OCI-LY7 (cell line): ENCODE results near the gene CLCN4. TPM values are rescaled to one million over a fixed set of nuclear protein-coding genes. Genes with fewer than 3 reads are reported as not detected.

Experiments used
- BruUV-seq: library from RNA; stranded (reverse); fragments of 400-500 nt; replicated peaks from 2 replicates; lab custom pipeline; 2021; lab: Mats Ljungman, UMichigan
- CTCF ChIA-PET: fragments of 300-600 bp; sonication (Branson Sonifier 250); formaldehyde crosslinking; loops from one replicate; lab custom pipeline; 2022; ENCODE audit warnings: antibody characterized with exemption; ENCODE audit not compliant: unreplicated experiment; lab: Charles Lee
- POLR2A ChIA-PET: fragments of 300-600 bp; sonication (Branson Sonifier 250); formaldehyde crosslinking; loops from one replicate; lab custom pipeline; 2022; ENCODE audit warnings: antibody characterized with exemption; lab: Charles Lee
- DNase-seq: peaks from one replicate; pipeline ENCODE4 v3.0.0-alpha.2; 2015; ENCODE audit warnings: low spot score
- H2AFZ ChIP-seq: fragments of 200-600 bp; sonication (generic), shearing (Covaris generic); 2 replicates; pipeline ENCODE4 v1.6.1; 2014; ENCODE audit warnings: mild to moderate bottlenecking, antibody characterized with exemption, low read length, moderate library complexity
- H3K27ac ChIP-seq: fragments of 200-600 bp; sonication (generic); 2 replicates; pipeline ENCODE4 v1.5.1; 2014; ENCODE audit warnings: mixed run types, low read depth, mild to moderate bottlenecking, moderate library complexity, low read length, inconsistent platforms; ENCODE audit not compliant: poor library complexity, severe bottlenecking
- H3K36me3 ChIP-seq: fragments of 200-600 bp; sonication (generic); 2 replicates; pipeline ENCODE4 v1.6.1; 2014; ENCODE audit warnings: mild to moderate bottlenecking, antibody characterized with exemption, low read length, moderate library complexity, mixed read lengths; ENCODE audit not compliant: insufficient read depth
- H3K4me1 ChIP-seq: fragments of 200-600 bp; sonication (generic); 2 replicates; pipeline ENCODE4 v1.5.1; 2014; ENCODE audit warnings: mild to moderate bottlenecking, low read length; ENCODE audit not compliant: insufficient read depth, poor library complexity, severe bottlenecking
- H3K4me2 ChIP-seq: fragments of 200-600 bp; sonication (generic); 2 replicates; pipeline ENCODE4 v1.6.1; 2014; ENCODE audit warnings: mild to moderate bottlenecking, low read length
- H3K4me3 ChIP-seq: fragments of 200-600 bp; sonication (generic); 2 replicates; pipeline ENCODE4 v1.5.1; 2014; ENCODE audit warnings: mild to moderate bottlenecking, low read depth, low read length; ENCODE audit not compliant: poor library complexity, severe bottlenecking
- H3K79me2 ChIP-seq: fragments of 200-600 bp; sonication (generic); 2 replicates; pipeline ENCODE4 v1.6.1; 2016; ENCODE audit warnings: low read depth, mild to moderate bottlenecking, low read length, moderate library complexity, mixed read lengths; ENCODE audit not compliant: insufficient read depth
- H3K9me2 ChIP-seq: fragments of 200-600 bp; sonication (generic); 2 replicates; pipeline ENCODE4 v1.6.1; 2016; ENCODE audit warnings: mild to moderate bottlenecking, low read length, mixed read lengths; ENCODE audit not compliant: insufficient read depth
- H3K9me3 ChIP-seq: fragments of 200-600 bp; sonication (generic); 2 replicates; pipeline ENCODE4 v1.6.1; 2014; ENCODE audit warnings: mild to moderate bottlenecking, mixed run types, low read length, mixed read lengths
- H4K20me1 ChIP-seq: fragments of 200-600 bp; sonication (generic); 2 replicates; pipeline ENCODE4 v1.6.1; 2014; ENCODE audit warnings: mild to moderate bottlenecking, antibody characterized with exemption, low read length, moderate library complexity, mixed read lengths; ENCODE audit not compliant: insufficient read depth
- CTCF ChIP-seq: fragments of 200-600 bp; sonication (generic); conservative IDR thresholded peaks from 2 replicates; pipeline ENCODE4 v1.5.1; 2014; ENCODE audit warnings: mild to moderate bottlenecking, antibody characterized with exemption, low read length, moderate library complexity, mixed read lengths
- EZH2phosphoT487 ChIP-seq: fragments of 200-600 bp; sonication (generic); IDR thresholded peaks from 2 replicates; pipeline ENCODE4 v1.6.1; 2018; ENCODE audit warnings: low read depth, borderline replicate concordance, mild to moderate bottlenecking, mixed run types, antibody characterized with exemption, low read length, moderate library complexity, mixed read lengths
- intact Hi-C: fragments of 100-400 bp; cut with micrococcal nuclease; formaldehyde crosslinking; loops from one replicate; pipeline ENCODE4 v1.10.0; 2022; ENCODE audit not compliant: unreplicated experiment
- total RNA-seq, 2 experiments: library from RNA; depleted of rRNA in 1 of 2; stranded (reverse); fragments of >200 nt in 1 of 2; shearing (Covaris generic) in 1 of 2; gene quantifications; 2 replicates each; pipeline ENCODE4 v1.2.3, GENCODE V29; 2014 to 2022

CLCN4 gene
- total RNA-seq, 2 experiments from 2014 or later = 7.8 to 9.7 TPM

GRCh38 chrX:10246297-10246696, 89.5 kb downstream of the CLCN4 start:
- intact Hi-C loops = no loop called here
- POLR2A ChIA-PET = no interaction called here

GRCh38 chrX:10246846-10247245, 90.1 kb downstream of the CLCN4 start:
- Histone ChIP-seq H2AFZ (no peak overlapping the region), H4K20me1 (no peaks in the 10 kb centered on the region), H3K9me3 (no peaks in the 10 kb centered on the region), H3K79me2 (no peaks in the 10 kb centered on the region), H3K4me2 (no peak overlapping the region), H3K4me1 (no peaks in the 10 kb centered on the region), H3K4me3 (no peak overlapping the region), H3K9me2 (no peaks in the 10 kb centered on the region), H3K36me3 (no peaks in the 10 kb centered on the region), H3K27ac (no peak overlapping the region)
- BruUV-seq = no TSS peak
- intact Hi-C loops = no loop called here
- POLR2A ChIA-PET = no interaction called here
- no peak for DNase-seq
- no peak for TF ChIP-seq EZH2phosphoT487
- TF ChIP-seq CTCF = no peak
- CTCF ChIA-PET = no interaction called here

More at GRCh38 chrX:10246297-10246696, 89.5 kb downstream of the CLCN4 start:
- TF ChIP-seq CTCF = no peak
- TF ChIP-seq EZH2phosphoT487 = no peak
- CTCF ChIA-PET = no interaction called here
- no peaks in the 10 kb centered on the region for H4K20me1 ChIP-seq
- no peak overlapping the region for H3K27ac ChIP-seq
- no peak overlapping the region for H3K4me2 ChIP-seq
- H3K79me2 ChIP-seq = no peaks in the 10 kb centered on the region
- no peaks in the 10 kb centered on the region for H3K9me3 ChIP-seq
- no peaks in the 10 kb centered on the region for H3K9me2 ChIP-seq
- no peak for DNase-seq
- H3K4me3 ChIP-seq = no peak overlapping the region
- no TSS peak for BruUV-seq
- no peaks in the 10 kb centered on the region for H3K36me3 ChIP-seq
- H3K4me1 ChIP-seq = no peaks in the 10 kb centered on the region
- H2AFZ ChIP-seq = no peak overlapping the region

GRCh38 chrX:10254739-10255138, 98.0 kb downstream of the CLCN4 start:
- Histone ChIP-seq H3K36me3 (no peaks in the 10 kb centered on the region), H3K79me2 (no peaks in the 10 kb centered on the region), H3K4me2 (no peak overlapping the region), H3K9me3 (no peaks in the 10 kb centered on the region), H3K9me2 (no peaks in the 10 kb centered on the region), H4K20me1 (no peaks in the 10 kb centered on the region), H3K27ac (no peak overlapping the region), H2AFZ (no peak overlapping the region), H3K4me3 (no peak overlapping the region), H3K4me1 (no peaks in the 10 kb centered on the region)
- DNase-seq = no peak
- intact Hi-C loops = no loop called here
- ChIA-PET CTCF (no interaction called here), POLR2A (no interaction called here)
- BruUV-seq = no TSS peak
- no peak for TF ChIP-seq EZH2phosphoT487
- 0 out of 2 replicates have a peak, but pooled peaks have one; percentile 13 for TF ChIP-seq CTCF
